ENCODE data around the gene CREB1. TPM values are rescaled to one million over a fixed set of nuclear protein-coding genes. Genes with fewer than 3 reads are reported as not detected.

The CREB1 gene
- total and polyA plus RNA-seq, 9 of the 15 experiments (the other 6 are each of a cell fraction or from before 2014, with no cell fraction given), result 8.9 to 51.3 (median 19.5) TPM

GRCh38 chr2:207510148-207510547 lies 19.6 kb upstream of the CREB1 start:
- no peaks in the 10 kb centered on the region for H3K36me3 ChIP-seq (ENCODE audit: control insufficient read depth, insufficient read depth, low read length)
- H3K27ac ChIP-seq (ENCODE audit: extremely low read depth, low read depth, low read length), result no peak overlapping the region
- DNase-seq (ENCODE audit: extremely low read depth in 1 of 4, low spot score in 3 of 4) (no peak), ATAC-seq (no peak), FAIRE-seq (no peak)
- H3K4me2 ChIP-seq (ENCODE audit: insufficient read depth, low read length), result no peak overlapping the region
- ChIA-PET POLR2A (no interaction called here), CTCF (ENCODE audit: low intra/inter-chr PET ratio) (no interaction called here)
- WGBS (ENCODE audit: insufficient coverage, low coverage, missing lambda C conversion rate), result 0% methylated on average over 1 of the region's 1 CpG
- H3K4me3 ChIP-seq, result no peak overlapping the region
- H3K4me1 ChIP-seq (replicated peaks in 1 of 2; ENCODE audit: control insufficient read depth in 2 of 2, insufficient read depth in 2 of 2, low read length in 2 of 2), result peaks cover 0 to 9% of the 10 kb centered on the region in 2 experiments; a peak in 1 of 5 replicates
- no peak overlapping the region for H3K9ac ChIP-seq (ENCODE audit: insufficient read depth in 1 of 2, low read depth in 2 of 2, low read length in 2 of 2)
- no peaks in the 10 kb centered on the region for H4K20me1 ChIP-seq (replicated peaks; ENCODE audit: control insufficient read depth, insufficient read depth, low read length)
- H3K9me1 ChIP-seq (ENCODE audit: control insufficient read depth, insufficient read depth, low read length), result no peaks in the 10 kb centered on the region
- BruUV-seq (replicated peaks), result no TSS peak
- in situ Hi-C loops (cut with MboI) (no loop called here), intact Hi-C loops (cut with micrococcal nuclease) (no loop called here)
- H2AFZ ChIP-seq (ENCODE audit: low read depth, low read length), result no peak overlapping the region
- H3K27me3 ChIP-seq (ENCODE audit: control insufficient read depth in 2 of 2, insufficient read depth in 2 of 2, low read length in 2 of 2), result no peaks in the 10 kb centered on the region
- no peaks in the 10 kb centered on the region for H3K79me2 ChIP-seq (ENCODE audit: control insufficient read depth, insufficient read depth, low read length)
- H3K9me3 ChIP-seq (replicated peaks; ENCODE audit: control insufficient read depth, insufficient read depth, low read depth, low read length), result no peaks in the 10 kb centered on the region
- TF ChIP-seq ZNF445 (CRISPR knock-in tag; IDR thresholded peaks at IDR 0.05; ENCODE audit: low read depth) (no peak), MBD1 (CRISPR knock-in tag; IDR thresholded peaks at IDR 0.05) (no peak), GABPB1 (CRISPR knock-in tag; IDR thresholded peaks at IDR 0.05) (no peak), SIN3B (IDR thresholded peaks at IDR 0.05; ENCODE audit: low read depth) (no peak), SMC3 (conservative IDR thresholded peaks at IDR 0.05; ENCODE audit: insufficient read depth, low read depth, low read length) (no peak), MAFF (IDR thresholded peaks at IDR 0.05; ENCODE audit: low read length) (no peak), CXXC5 (CRISPR knock-in tag; IDR thresholded peaks at IDR 0.05) (no peak), RBBP5 (IDR thresholded peaks at IDR 0.05; ENCODE audit: borderline replicate concordance, insufficient read depth, low read length, poor library complexity, severe bottlenecking) (no peak), ZNF407 (IDR thresholded peaks at IDR 0.05; ENCODE audit: low read depth) (no peak), FOXK2 (conservative IDR thresholded peaks at IDR 0.05 in 1 of 2, IDR thresholded peaks at IDR 0.05 in 1 of 2; ENCODE audit: low read depth in 2 of 2) (no peak), NR2C2 (CRISPR knock-in tag; IDR thresholded peaks at IDR 0.05) (no peak), NR2C2 (tag; IDR thresholded peaks at IDR 0.05) (no peak), FOSL1 (tag; conservative IDR thresholded peaks at IDR 0.05) (no peak), SMAD4 (CRISPR knock-in tag; conservative IDR thresholded peaks at IDR 0.05) (no peak), ADNP (tag; IDR thresholded peaks at IDR 0.05) (no peak)

Measured in K562 (cell line).